HL-60 (cell line): Measurements from ENCODE around the gene PRPF39.

Source experiments
- DNase-seq, 2 experiments: peaks; one replicate each; pipeline ENCODE4 v3.0.0-alpha.2; 2010 to 2020; ENCODE audit warnings: low read depth in 1 of 2, low spot score in 1 of 2
- H3K27ac ChIP-seq: fragments of 250-450 bp; sonication (Bioruptor Pico); replicated peaks from 2 replicates; pipeline ENCODE4 v1.5.1; 2020; ENCODE audit warnings: mild to moderate bottlenecking, moderate library complexity
- H3K27me3 ChIP-seq: fragments of 250-450 bp; sonication (Bioruptor Pico); 2 replicates; pipeline ENCODE4 v1.5.1; 2021; ENCODE audit warnings: mild to moderate bottlenecking, moderate library complexity; ENCODE audit not compliant: insufficient read depth, poor library complexity, severe bottlenecking
- H3K4me3 ChIP-seq: replicated peaks from 2 replicates; pipeline ENCODE4 v1.5.1; 2011; ENCODE audit warnings: mild to moderate bottlenecking, control low read depth, low read length; ENCODE audit not compliant: insufficient read depth
- CTCF ChIP-seq: IDR thresholded peaks from one replicate; pipeline ENCODE4 v1.5.1; 2011; ENCODE audit warnings: low read length, control low read depth, inconsistent platforms; ENCODE audit not compliant: insufficient read depth
- GABPA ChIP-seq: IDR thresholded peaks from 2 replicates; pipeline ENCODE4 v1.6.1; 2012; ENCODE audit warnings: low read depth
- POLR2AphosphoS5 ChIP-seq: IDR thresholded peaks from 2 replicates; pipeline ENCODE4 v1.6.1; 2012; ENCODE audit warnings: low read depth
- REST ChIP-seq: IDR thresholded peaks from 2 replicates; pipeline ENCODE4 v1.6.1; 2012; ENCODE audit warnings: low read depth; ENCODE audit not compliant: insufficient replicate concordance
- SPI1 ChIP-seq: IDR thresholded peaks from 2 replicates; pipeline ENCODE4 v1.6.1; 2012; ENCODE audit warnings: low read depth, mild to moderate bottlenecking, borderline replicate concordance

Gene PRPF39

GRCh38 chr14:45057881-45058364, 26.0 kb upstream of the PRPF39 start:
- H3K4me3 ChIP-seq: no peak overlapping the region
- TF ChIP-seq POLR2AphosphoS5 (no peak), SPI1 (no peak), GABPA (no peak), REST (no peak), CTCF (no peak)
- no peaks in the 10 kb centered on the region for H3K27me3 ChIP-seq
- DNase-seq: no peak
- no peak overlapping the region for H3K27ac ChIP-seq

- no peak for TF ChIP-seq GABPA
- TF ChIP-seq CTCF: no peak
- TF ChIP-seq REST: no peak
- Histone ChIP-seq H3K27ac (no peak overlapping the region), H3K27me3 (no peaks in the 10 kb centered on the region), H3K4me3 (no peak overlapping the region)
- no peak for DNase-seq
Measured at GRCh38 chr14:45060551-45060950, 23.4 kb upstream of the PRPF39 start.

GRCh38 chr14:45065540-45065939, 18.4 kb upstream of the PRPF39 start:
- TF ChIP-seq REST (no peak), CTCF (no peak), SPI1 (no peak), GABPA (no peak), POLR2AphosphoS5 (no peak)
- Histone ChIP-seq H3K27ac (no peak overlapping the region), H3K27me3 (no peaks in the 10 kb centered on the region), H3K4me3 (no peak overlapping the region)
- no peak for DNase-seq
